ENCODE data around the gene GALNT14.

GALNT14 gene

GRCh38 chr2:31080361-31080760, 57.9 kb downstream of the GALNT14 start:
- Histone ChIP-seq H2AFZ (ENCODE audit: low read depth, low read length) (no peak overlapping the region), H3K4me3 (ENCODE audit: low read depth in 1 of 2, low read length in 2 of 2) (no peak overlapping the region), H3K27me3 (ENCODE audit: insufficient read depth, low read length, poor library complexity) (peaks cover 4% of the 10 kb centered on the region), H3K4me1 (ENCODE audit: insufficient read depth, low read length) (no peaks in the 10 kb centered on the region), H4K20me1 (ENCODE audit: insufficient read depth, low read length) (no peaks in the 10 kb centered on the region), H3K9me3 (ENCODE audit: insufficient read depth, low read length, severe bottlenecking) (no peaks in the 10 kb centered on the region), H3K79me2 (ENCODE audit: insufficient read depth, low read length) (no peaks in the 10 kb centered on the region), H3K27ac (ENCODE audit: low read length) (no peak overlapping the region), H3K36me3 (ENCODE audit: insufficient read depth, low read length) (no peaks in the 10 kb centered on the region), H3K4me2 (ENCODE audit: insufficient read depth, low read length) (no peak overlapping the region), H3K9ac (ENCODE audit: low read depth, low read length) (no peak overlapping the region)
- DNase-seq = no peak
- no peak for TF ChIP-seq EZH2 (IDR thresholded peaks at IDR 0.05; ENCODE audit: borderline replicate concordance, low read depth, low read length, severe bottlenecking)
- no peak for TF ChIP-seq CTCF (IDR thresholded peaks at IDR 0.05; ENCODE audit: borderline replicate concordance, extremely low read depth, low read length, poor library complexity, severe bottlenecking)
- ATAC-seq (ENCODE audit: insufficient read depth, low read depth) = no peak

GRCh38 chr2:31079665-31080064, 58.6 kb downstream of the GALNT14 start:
- H3K79me2 ChIP-seq (ENCODE audit: insufficient read depth, low read length) = no peaks in the 10 kb centered on the region
- no peaks in the 10 kb centered on the region for H4K20me1 ChIP-seq (ENCODE audit: insufficient read depth, low read length)
- H2AFZ ChIP-seq (ENCODE audit: low read depth, low read length) = no peak overlapping the region
- H3K9me3 ChIP-seq (ENCODE audit: insufficient read depth, low read length, severe bottlenecking) = no peaks in the 10 kb centered on the region
- no peak for ATAC-seq (ENCODE audit: insufficient read depth, low read depth)
- TF ChIP-seq CTCF (IDR thresholded peaks at IDR 0.05; ENCODE audit: borderline replicate concordance, extremely low read depth, low read length, poor library complexity, severe bottlenecking) (no peak), EZH2 (IDR thresholded peaks at IDR 0.05; ENCODE audit: borderline replicate concordance, low read depth, low read length, severe bottlenecking) (no peak)
- peaks cover 4% of the 10 kb centered on the region for H3K27me3 ChIP-seq (ENCODE audit: insufficient read depth, low read length, poor library complexity)
- H3K36me3 ChIP-seq (ENCODE audit: insufficient read depth, low read length) = no peaks in the 10 kb centered on the region
- no peaks in the 10 kb centered on the region for H3K4me1 ChIP-seq (ENCODE audit: insufficient read depth, low read length)
- DNase-seq = no peak
- H3K4me2 ChIP-seq (ENCODE audit: insufficient read depth, low read length) = no peak overlapping the region
- no peak overlapping the region for H3K27ac ChIP-seq (ENCODE audit: low read length)
- H3K9ac ChIP-seq (ENCODE audit: low read depth, low read length) = no peak overlapping the region
- H3K4me3 ChIP-seq (ENCODE audit: low read depth in 1 of 2, low read length in 2 of 2) = no peak overlapping the region

- Histone ChIP-seq H3K4me1 (ENCODE audit: insufficient read depth, low read length) (no peaks in the 10 kb centered on the region), H3K27me3 (ENCODE audit: insufficient read depth, low read length, poor library complexity) (peaks cover 5% of the 10 kb centered on the region), H3K9me3 (ENCODE audit: insufficient read depth, low read length, severe bottlenecking) (no peaks in the 10 kb centered on the region), H4K20me1 (ENCODE audit: insufficient read depth, low read length) (no peaks in the 10 kb centered on the region), H2AFZ (ENCODE audit: low read depth, low read length) (no peak overlapping the region), H3K27ac (ENCODE audit: low read length) (no peak overlapping the region), H3K36me3 (ENCODE audit: insufficient read depth, low read length) (no peaks in the 10 kb centered on the region), H3K9ac (ENCODE audit: low read depth, low read length) (no peak overlapping the region), H3K4me3 (ENCODE audit: low read depth in 1 of 2, low read length in 2 of 2) (no peak overlapping the region), H3K4me2 (ENCODE audit: insufficient read depth, low read length) (no peak overlapping the region), H3K79me2 (ENCODE audit: insufficient read depth, low read length) (no peaks in the 10 kb centered on the region)
- ATAC-seq (ENCODE audit: insufficient read depth, low read depth) = no peak
- no peak for DNase-seq
- no peak for TF ChIP-seq EZH2 (IDR thresholded peaks at IDR 0.05; ENCODE audit: borderline replicate concordance, low read depth, low read length, severe bottlenecking)
- TF ChIP-seq CTCF (IDR thresholded peaks at IDR 0.05; ENCODE audit: borderline replicate concordance, extremely low read depth, low read length, poor library complexity, severe bottlenecking) = no peak
These were observed 59.6 kb downstream of the GALNT14 start for GRCh38 chr2:31078579-31079105.

GRCh38 chr2:31078011-31078410, 60.2 kb downstream of the GALNT14 start:
- Histone ChIP-seq H3K4me2 (ENCODE audit: insufficient read depth, low read length) (no peak overlapping the region), H3K9me3 (ENCODE audit: insufficient read depth, low read length, severe bottlenecking) (no peaks in the 10 kb centered on the region), H3K4me3 (ENCODE audit: low read depth in 1 of 2, low read length in 2 of 2) (no peak overlapping the region), H4K20me1 (ENCODE audit: insufficient read depth, low read length) (no peaks in the 10 kb centered on the region), H3K9ac (ENCODE audit: low read depth, low read length) (no peak overlapping the region), H3K27ac (ENCODE audit: low read length) (no peak overlapping the region), H3K79me2 (ENCODE audit: insufficient read depth, low read length) (no peaks in the 10 kb centered on the region), H2AFZ (ENCODE audit: low read depth, low read length) (no peak overlapping the region), H3K4me1 (ENCODE audit: insufficient read depth, low read length) (no peaks in the 10 kb centered on the region), H3K36me3 (ENCODE audit: insufficient read depth, low read length) (no peaks in the 10 kb centered on the region), H3K27me3 (ENCODE audit: insufficient read depth, low read length, poor library complexity) (peaks cover 8% of the 10 kb centered on the region)
- TF ChIP-seq CTCF (IDR thresholded peaks at IDR 0.05; ENCODE audit: borderline replicate concordance, extremely low read depth, low read length, poor library complexity, severe bottlenecking) (no peak), EZH2 (IDR thresholded peaks at IDR 0.05; ENCODE audit: borderline replicate concordance, low read depth, low read length, severe bottlenecking) (no peak)
- ATAC-seq (ENCODE audit: insufficient read depth, low read depth) = no peak
- no peak for DNase-seq
